Fibroblast of skin of left quadriceps (primary cell): ENCODE measurements around the gene BACE1.
A peak's percentile ranks its signal among the peaks of the same experiment; 100 is the strongest.
"Not testable (repeated sequence)": the region's sequence is repeated elsewhere in the genome, so short reads cannot be mapped to it uniquely, and the experiment has no call there.

Source experiments
- DNase-seq, 2 experiments: peaks; one replicate each; pipeline ENCODE4 v3.0.0-alpha.2; 2013; ENCODE audit warnings: low read depth in 2 of 2

BACE1 gene

DNA sequence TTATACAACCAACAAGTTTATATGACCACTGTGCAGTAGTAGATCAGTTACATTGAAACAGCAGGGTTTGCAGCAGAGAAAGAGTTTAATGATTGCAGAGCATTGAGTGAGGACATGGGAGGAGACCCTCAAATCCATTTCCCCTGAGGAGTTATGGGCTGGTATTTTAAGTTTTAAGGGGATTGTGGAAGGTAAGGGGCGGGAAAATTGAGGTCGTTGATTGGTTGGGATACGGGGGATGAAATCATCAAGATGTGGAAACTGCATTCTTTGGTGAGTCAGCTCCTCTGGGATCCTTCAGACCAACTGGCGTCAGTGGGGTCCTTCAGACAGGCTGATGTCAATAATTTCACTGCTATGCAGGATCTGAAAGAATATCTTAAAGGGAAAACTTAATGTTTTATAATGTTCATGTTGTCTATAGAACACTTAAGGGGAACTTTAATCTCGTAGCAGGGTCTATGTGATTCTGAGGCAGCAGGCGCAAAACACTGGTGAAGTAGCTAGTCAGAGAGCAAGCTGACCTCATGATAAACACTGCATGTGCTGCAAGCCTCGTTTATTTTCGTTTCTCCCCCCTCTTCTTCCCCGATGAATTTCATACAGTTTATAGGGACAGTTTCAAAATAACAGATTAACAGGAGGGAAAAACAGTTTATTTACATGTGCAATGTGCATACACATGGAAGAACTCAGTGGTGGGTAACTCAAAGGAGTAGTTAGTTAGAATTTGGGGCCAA lies 42.3 kb downstream of the BACE1 start:
- DNase-seq, result peak; percentile 75 to 78

DNA sequence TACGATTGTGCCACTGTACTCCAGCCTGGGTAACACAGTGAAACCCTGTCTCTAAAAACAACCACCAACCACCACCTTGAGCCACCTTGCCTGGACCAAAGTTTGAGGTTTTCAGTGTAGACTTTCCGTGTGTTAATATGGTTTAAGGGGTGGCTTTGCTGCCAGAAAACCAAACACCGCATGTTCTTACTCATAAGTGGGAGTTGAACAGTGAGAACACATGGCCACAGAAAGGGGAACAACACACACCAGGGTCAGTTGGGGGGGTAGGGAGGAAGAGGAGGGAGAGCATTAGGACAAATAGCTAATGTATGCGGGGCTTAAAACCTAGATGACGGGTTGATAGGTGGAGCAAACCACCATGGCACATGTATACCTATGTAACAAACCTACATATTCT lies 43.9 kb downstream of the BACE1 start:
- DNase-seq, result not testable (repeated sequence)

DNA sequence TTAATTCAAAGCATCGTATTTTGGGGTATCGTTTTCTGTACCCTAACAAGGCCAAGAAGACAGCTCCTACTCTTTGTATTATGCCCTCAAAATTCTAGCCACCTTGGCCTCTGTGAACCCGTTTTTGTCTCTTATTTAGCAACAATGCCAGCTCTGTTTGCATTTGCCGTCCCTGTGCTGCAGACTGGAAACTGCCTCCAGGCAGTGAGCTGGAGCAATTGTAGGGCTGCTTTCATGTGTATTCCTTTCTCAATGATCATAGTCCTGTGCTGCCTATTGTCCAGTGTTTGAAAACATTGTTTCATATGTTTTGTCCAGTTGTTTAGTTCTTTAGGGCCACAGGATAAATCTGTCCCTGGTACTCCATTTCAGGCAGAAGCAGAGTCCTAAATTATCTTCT lies 44.8 kb downstream of the BACE1 start:
- no peak for DNase-seq

DNA sequence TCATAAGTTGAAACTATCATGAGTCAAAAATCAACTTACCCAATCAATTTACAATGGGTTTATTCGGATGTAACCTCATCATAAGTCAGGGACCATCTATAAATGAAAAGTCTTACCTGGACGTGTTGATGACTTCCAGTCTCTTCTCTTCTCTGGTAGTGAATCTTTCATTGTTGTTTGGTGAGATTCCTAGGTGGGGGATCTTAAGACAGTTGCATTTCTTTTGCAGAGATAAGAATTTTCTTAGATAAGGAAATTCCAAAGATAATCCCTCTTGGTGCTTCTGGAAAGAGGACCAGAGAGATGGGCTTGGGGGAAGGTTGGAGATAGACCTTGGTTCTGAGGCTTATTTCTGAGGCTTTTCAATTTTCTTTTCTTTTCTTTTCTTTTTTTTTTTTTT lies 46.2 kb downstream of the BACE1 start:
- no peak for DNase-seq

DNA sequence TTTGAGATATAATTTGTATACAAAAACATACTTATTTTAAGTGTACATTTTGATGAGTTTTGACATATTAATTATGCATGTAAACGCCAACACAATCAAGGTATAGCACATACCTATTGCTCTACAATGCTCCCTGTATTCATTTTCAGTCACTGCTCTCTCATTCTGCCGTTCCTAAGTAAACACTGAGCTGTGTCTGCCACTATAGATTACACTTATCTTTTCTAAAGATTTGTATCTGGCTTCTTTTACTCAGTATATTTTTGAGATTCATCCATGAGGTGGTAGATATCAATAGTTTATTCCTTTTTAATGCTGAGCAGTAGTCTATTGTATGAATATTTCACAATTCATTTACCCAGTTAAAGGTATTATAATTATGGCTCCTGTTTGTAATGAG lies 50.3 kb downstream of the BACE1 start:
- DNase-seq, result no peak

DNA sequence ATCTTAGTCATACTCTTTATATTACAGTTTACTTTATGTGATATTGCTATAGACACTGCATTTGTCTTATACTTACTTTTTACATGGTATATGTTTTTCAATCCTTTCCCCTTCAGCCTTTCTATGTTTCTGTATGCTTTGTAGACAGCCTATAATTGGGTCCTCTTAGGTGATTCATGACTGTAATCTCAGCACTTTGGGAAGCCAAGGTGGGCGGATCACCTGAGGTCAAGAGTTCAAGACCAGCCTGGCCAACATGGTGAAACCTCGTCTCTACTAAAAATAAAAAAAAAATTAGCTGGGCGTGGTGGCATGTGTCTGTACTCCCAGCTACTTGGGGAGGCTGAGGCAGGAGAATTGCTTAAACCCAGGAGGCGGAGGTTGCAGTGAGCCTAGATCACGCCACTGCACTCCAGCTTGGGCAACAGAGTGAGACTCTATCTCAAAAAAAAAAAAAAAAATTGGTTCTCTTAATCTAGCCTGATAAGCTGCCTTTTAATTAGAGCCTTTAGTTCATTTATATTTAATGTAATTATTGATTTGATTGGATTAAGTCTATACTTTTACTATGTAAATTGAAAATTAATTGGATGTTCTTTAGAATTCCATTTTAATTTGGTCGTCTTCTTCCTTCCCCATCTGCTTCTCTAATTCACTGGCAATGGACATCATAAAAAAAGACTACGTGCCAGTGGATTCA lies 51.3 kb downstream of the BACE1 start:
- DNase-seq, result not testable (repeated sequence)

DNA sequence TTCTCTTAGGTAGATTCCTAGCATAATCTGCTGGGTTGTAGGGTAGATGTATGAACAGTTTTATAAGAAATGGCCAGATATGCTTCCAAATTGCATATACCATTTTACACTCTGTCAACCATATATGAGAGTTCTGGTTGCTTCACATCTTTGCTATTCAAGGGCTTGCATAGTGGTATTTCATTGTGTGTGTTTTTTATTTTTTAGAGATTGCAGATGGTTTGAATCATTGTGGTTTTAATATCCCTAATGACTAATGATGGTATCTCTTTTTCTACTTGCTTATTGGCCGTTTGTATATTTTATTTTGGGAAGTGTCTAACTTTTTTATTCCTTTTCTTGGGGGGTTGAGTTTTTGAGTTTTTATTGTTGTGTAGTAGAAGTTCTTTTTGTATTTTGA lies 56.6 kb downstream of the BACE1 start:
- DNase-seq, result peak; percentile 72 to 73

DNA sequence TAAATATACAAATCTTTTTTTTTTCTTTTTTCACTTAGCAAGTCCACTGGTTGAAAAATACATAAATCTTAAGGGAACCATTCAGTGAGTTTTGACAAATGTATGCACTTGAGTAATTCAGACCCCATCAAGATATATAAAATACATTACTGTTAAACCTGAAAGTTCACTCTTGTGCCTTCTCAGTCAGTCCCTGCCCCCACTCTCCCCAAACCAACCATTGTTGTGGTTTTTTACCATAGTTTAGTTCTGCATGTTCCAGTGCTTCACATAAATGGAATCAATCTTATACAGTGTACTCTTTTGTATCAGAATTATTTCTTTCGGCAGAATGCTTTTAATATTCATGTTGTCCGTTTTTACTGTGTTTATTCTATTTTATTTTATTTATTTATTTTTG lies 57.5 kb downstream of the BACE1 start:
- DNase-seq, result no peak

DNA sequence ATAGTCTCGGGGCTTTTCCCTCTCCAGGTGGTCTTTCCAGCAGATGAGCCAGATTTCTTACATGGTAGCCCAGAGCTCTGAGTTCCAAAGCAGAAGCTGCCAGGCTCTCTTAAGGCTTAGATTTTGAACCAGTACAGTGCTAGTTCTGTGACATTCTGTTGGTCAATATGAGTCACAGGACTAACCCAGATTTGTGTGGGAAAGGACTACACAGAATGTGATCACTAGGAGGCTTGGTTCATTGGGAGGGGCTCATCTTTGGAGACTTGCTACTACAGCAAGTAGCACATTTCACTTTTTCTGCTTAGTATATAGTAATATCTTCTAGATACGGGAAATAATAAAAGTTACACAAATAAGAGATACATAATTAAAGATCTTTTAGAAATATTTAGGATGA lies 59.5 kb downstream of the BACE1 start:
- DNase-seq, result no peak

DNA sequence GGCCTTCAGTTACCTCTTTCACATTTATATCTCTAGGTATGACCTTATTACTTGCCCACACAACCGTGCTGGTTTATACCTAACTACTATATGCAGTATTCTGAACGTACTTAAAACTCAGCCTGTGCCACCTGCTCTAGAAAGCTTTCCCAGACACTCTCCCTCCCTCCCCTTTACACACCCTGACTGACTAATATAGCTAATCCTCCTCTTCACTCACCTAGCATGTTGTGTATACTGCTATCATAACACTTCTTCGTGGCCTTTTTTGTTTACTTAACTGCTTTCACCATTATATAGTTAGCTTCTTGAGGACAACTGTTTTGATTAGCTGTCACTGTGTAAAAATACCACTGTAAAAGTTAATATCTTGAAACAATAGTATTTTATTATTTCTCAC lies 60.1 kb downstream of the BACE1 start:
- no peak for DNase-seq

DNA sequence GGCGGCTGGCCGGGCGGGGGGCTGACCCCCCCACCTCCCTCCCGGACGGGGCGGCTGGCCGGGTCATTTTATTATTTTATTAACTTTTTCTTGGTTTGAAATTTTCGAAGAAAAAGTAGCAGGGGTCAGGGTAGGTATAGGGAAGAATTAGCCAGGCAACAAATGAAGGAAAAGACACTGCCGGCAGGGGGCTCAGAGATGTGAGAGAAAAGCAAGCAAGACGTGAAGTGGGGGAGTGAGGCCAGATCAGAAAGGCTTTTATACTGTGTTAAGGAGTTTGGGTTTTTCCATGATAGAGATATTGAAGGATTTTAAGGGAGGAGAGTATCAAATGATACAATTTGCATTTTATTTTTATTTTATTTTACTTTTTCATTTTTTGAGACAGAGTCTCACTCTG lies 64.5 kb downstream of the BACE1 start:
- no peak for DNase-seq

DNA sequence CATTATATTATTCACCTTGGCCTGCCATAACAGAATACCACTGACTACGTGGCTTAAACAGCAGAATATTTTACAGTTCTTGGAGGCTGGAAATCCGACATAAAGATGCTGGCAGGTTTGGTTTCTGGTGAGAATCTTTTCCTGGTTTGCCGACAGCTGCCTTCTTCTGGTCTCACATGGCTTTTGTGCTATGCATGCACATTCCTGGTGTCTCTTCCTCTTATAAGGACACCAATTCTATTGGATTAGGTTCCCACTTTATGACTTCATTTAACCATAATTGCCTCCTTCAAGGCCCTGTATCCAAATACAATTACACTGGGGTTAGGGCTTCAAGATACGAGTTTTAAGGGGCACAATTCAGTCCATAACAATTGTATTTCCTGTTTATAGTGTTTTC lies 66.5 kb downstream of the BACE1 start:
- no peak for DNase-seq

DNA sequence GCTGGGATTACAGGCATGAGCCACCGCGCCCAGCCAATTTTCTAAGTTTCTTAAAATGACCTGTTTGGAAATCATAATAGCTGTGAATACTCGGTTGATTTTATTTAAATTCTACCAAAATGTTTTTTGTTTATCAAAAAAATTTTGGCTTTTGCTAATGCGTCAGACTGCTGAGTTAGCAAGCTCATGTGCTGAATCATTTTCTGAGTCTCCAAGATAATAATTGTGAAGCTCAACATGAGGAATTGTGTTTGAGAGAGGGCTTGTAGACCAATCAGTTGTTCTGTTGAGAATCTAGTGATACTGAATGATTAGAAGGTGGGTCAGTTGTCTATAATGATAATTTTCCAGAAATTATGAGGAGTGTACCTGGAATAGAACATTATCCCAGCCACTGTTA lies 67.7 kb downstream of the BACE1 start:
- DNase-seq, result no peak

DNA sequence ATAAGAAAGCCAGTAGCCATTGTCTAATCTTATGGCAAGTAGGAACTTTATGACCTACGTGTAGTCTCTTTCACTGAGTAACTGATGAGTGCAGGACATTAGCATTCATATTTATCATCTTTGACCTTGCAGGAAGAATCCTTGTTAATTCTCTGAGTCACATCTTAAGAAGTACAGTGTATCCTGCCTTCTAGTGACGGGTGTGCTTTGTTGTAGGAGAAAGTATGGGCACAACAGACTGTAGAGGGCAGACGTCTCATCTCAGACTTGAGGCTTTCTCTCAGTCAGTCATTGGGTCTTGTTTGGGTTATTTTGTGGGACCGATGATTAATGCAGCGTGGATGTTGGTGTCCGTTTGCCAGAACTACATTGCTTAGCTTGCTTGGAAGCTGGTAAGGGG lies 76.8 kb downstream of the BACE1 start:
- peak; percentile 68 to 69 for DNase-seq

DNA sequence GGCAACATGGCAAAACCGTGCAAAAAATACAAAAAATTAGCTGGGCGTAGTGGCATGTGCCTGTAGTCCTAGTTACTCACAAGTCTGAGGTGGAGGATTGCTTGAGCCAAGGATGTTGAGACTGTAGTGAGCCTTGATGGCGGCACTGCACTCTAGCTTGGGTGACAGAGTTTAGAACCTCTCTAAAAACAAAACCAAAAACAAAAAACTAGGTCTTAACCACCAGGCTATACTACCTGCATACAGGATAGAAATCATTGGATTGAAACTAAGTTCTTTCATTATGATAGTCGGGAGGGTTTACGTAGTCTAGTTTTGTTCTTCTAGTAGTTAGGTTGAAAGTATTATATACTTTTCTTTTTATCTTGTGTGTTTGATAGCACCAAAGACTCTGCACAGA lies 77.8 kb downstream of the BACE1 start:
- no peak for DNase-seq
